HepG2 (cell line): ENCODE data around the gene ALS2CL. TPM values are rescaled to one million over a fixed set of nuclear protein-coding genes. Genes with fewer than 3 reads are reported as not detected.

Experiments
- ATAC-seq: fragments of 200-7000 bp; cut with Tn5 transposase; 3 replicates; pipeline ENCODE4 v1.9.1; 2020; ENCODE audit warnings: mild to moderate bottlenecking, moderate library complexity
- BruUV-seq: library from RNA; stranded (reverse); fragments of 400-500 nt; replicated peaks from 2 replicates; lab custom pipeline; 2021; lab: Mats Ljungman, UMichigan
- CTCF ChIA-PET: fragments of 300-600 bp; formaldehyde crosslinking; extraction: SDS; loops from one replicate; lab custom pipeline; 2021; ENCODE audit warnings: low total read pairs, inconsistent platforms, low intra/inter-chr PET ratio; lab: Yijun Ruan, JAX
- POLR2A ChIA-PET: fragments of 350-600 bp; sonication (Branson Sonifier 250); formaldehyde crosslinking; loops from one replicate; lab custom pipeline; 2020; ENCODE audit warnings: antibody characterized with exemption, inconsistent platforms; lab: Yijun Ruan, JAX
- DNase-seq: peaks from one replicate; pipeline ENCODE4 v3.0.0-alpha.2; 2015; ENCODE audit warnings: low spot score
- FAIRE-seq: peaks from 3 replicates; lab custom pipeline; 2011; peaks lifted over from hg19 to GRCh38; lab: Jason Lieb, UNC
- H2AFZ ChIP-seq: one replicate; pipeline ENCODE4 v1.6.1; 2011; ENCODE audit warnings: low read length, inconsistent platforms
- H3K27ac ChIP-seq: fragments of 300-600 bp; 3 replicates; pipeline ENCODE4 v1.8.0; 2011; ENCODE audit warnings: mixed run types, mild to moderate bottlenecking, mixed read lengths, low read length, inconsistent platforms; ENCODE audit not compliant: insufficient read depth; ENCODE audit errors: extremely low read length
- H3K27me3 ChIP-seq, 2 experiments: fragments of 200-600 bp in 1 of 2; 2 replicates in 1 of 2; 3 replicates in 1 of 2; pipeline versions ENCODE4 v1.6.0 to v1.8.0; 2011; ENCODE audit warnings: low read length in 2 of 2, mild to moderate bottlenecking in 2 of 2, moderate library complexity in 2 of 2, inconsistent platforms in 1 of 2; ENCODE audit not compliant: insufficient read depth in 2 of 2, control insufficient read depth in 1 of 2
- H3K36me3 ChIP-seq, 2 experiments: fragments of 200-600 bp in 1 of 2; replicated peaks in 1 of 2; 2 replicates in 1 of 2; 3 replicates in 1 of 2; pipeline versions ENCODE4 v1.5.1 to v1.8.0; 2011; ENCODE audit warnings: low read length in 2 of 2, inconsistent platforms in 1 of 2; ENCODE audit not compliant: insufficient read depth in 2 of 2, control insufficient read depth in 1 of 2
- H3K4me1 ChIP-seq: 2 replicates; pipeline ENCODE4 v1.5.1; 2012; ENCODE audit warnings: low read length, inconsistent platforms; ENCODE audit not compliant: insufficient read depth
- H3K4me2 ChIP-seq: 2 replicates; pipeline ENCODE4 v1.6.0; 2011; ENCODE audit warnings: low read depth, low read length, inconsistent platforms
- H3K4me3 ChIP-seq, 3 experiments: fragments of 200-600 bp in 1 of 3; sonication (generic), shearing (Covaris generic) in 1 of 3; replicated peaks in 1 of 3; 2 replicates each; pipeline ENCODE4 v1.5.1; 2011 to 2016; ENCODE audit warnings: low read length in 3 of 3, inconsistent platforms in 2 of 3, low read depth in 2 of 3, mild to moderate bottlenecking in 2 of 3, control low read depth in 1 of 3, mixed read lengths in 1 of 3; ENCODE audit not compliant: insufficient read depth in 1 of 3
- H3K79me2 ChIP-seq: one replicate; pipeline ENCODE4 v1.6.1; 2011; ENCODE audit warnings: low read length, inconsistent platforms; ENCODE audit not compliant: insufficient read depth
- H3K9ac ChIP-seq: 2 replicates; pipeline ENCODE4 v1.6.0; 2011; ENCODE audit warnings: mild to moderate bottlenecking, low read depth, low read length, inconsistent platforms; ENCODE audit not compliant: insufficient read depth
- H3K9me3 ChIP-seq: 2 replicates; pipeline ENCODE4 v1.5.1; 2012; ENCODE audit warnings: mild to moderate bottlenecking, low read length
- H4K20me1 ChIP-seq: 2 replicates; pipeline ENCODE4 v1.6.0; 2011; ENCODE audit warnings: inconsistent platforms, mild to moderate bottlenecking, low read length, moderate library complexity; ENCODE audit not compliant: insufficient read depth
- ATF6 ChIP-seq: sonication (generic); formaldehyde crosslinking; conservative IDR thresholded peaks from 2 replicates; pipeline ENCODE4 v1.4.0; 2020; ENCODE audit warnings: missing genetic modification reagents
- MLLT10 ChIP-seq: sonication (generic); formaldehyde crosslinking; IDR thresholded peaks from 2 replicates; pipeline ENCODE4 v1.4.0; 2020; ENCODE audit warnings: missing genetic modification reagents
- PCBP2 ChIP-seq: fragments of 200-400 bp; formaldehyde crosslinking; optimal IDR thresholded peaks from 2 replicates; pipeline ENCODE3; 2018; ENCODE audit warnings: low read length, low read depth; ENCODE audit not compliant: poor library complexity, severe bottlenecking
- RAD21 ChIP-seq: fragments of 450-650 bp; formaldehyde crosslinking; IDR thresholded peaks from 2 replicates; pipeline ENCODE4 v1.5.0; 2020; ENCODE audit warnings: mild to moderate bottlenecking
- STAG1 ChIP-seq: sonication (generic); formaldehyde crosslinking; IDR thresholded peaks from 2 replicates; pipeline ENCODE4 v1.4.0; 2020; ENCODE audit warnings: missing genetic modification reagents
- TAF15 ChIP-seq: fragments of 200-400 bp; formaldehyde crosslinking; IDR thresholded peaks from one replicate; pipeline ENCODE4 v1.6.1; 2018; ENCODE audit warnings: mild to moderate bottlenecking, low read depth, low read length; ENCODE audit not compliant: poor library complexity, severe bottlenecking
- TEAD2 ChIP-seq: sonication (generic); formaldehyde crosslinking; IDR thresholded peaks from 2 replicates; pipeline ENCODE4 v1.9.0; 2021; ENCODE audit warnings: missing genetic modification reagents
- ZNF260 ChIP-seq: sonication (generic); formaldehyde crosslinking; IDR thresholded peaks from 2 replicates; pipeline ENCODE4 v1.4.0; 2020; ENCODE audit warnings: missing genetic modification reagents, low read depth, mild to moderate bottlenecking, borderline replicate concordance
- ZNF569 ChIP-seq: sonication (generic); formaldehyde crosslinking; IDR thresholded peaks from 2 replicates; pipeline ENCODE4 v1.5.0; 2020; ENCODE audit warnings: mild to moderate bottlenecking, missing genetic modification reagents, moderate library complexity, borderline replicate concordance
- ZNF782 ChIP-seq: sonication (generic); formaldehyde crosslinking; IDR thresholded peaks from 2 replicates; pipeline ENCODE4 v1.4.0; 2020; ENCODE audit warnings: missing genetic modification reagents, mild to moderate bottlenecking, borderline replicate concordance
- WGBS: methylation state at CpG from one replicate; pipeline ENCODE4 v1.1.6; 2017; ENCODE audit warnings: low lambda C conversion rate; 5-methylcytosine and 5-hydroxymethylcytosine counted together
- in situ Hi-C: cut with HindIII; loops from 2 replicates; pipeline ENCODE4 v1.10.0; 2017; ENCODE audit warnings: low pct_unique_long_range_greater_than_20kb; ENCODE audit not compliant: extremely low pct_ligation_motif_present
- intact Hi-C: fragments of 100-400 bp; cut with micrococcal nuclease; formaldehyde crosslinking; loops from one replicate; pipeline ENCODE4 v1.10.0; 2022; ENCODE audit not compliant: unreplicated experiment
- polyA plus RNA-seq, 8 experiments: library from polyadenylated mRNA; depleted of rRNA in 3 of 8; stranded (reverse) in 7 of 8; unstranded in 1 of 8; fragments of >200 nt; fragmentation: Illumina TruSeq in 4 of 8; extraction: Trizol in 4 of 8; gene quantifications; 2 replicates each; pipeline versions ENCODE4 v1.2.1 to v1.2.3, GENCODE V29; 2011 to 2016; ENCODE audit warnings: low read depth in 4 of 8, missing spikeins in 1 of 8, mixed read lengths in 1 of 8; ENCODE audit not compliant: insufficient read depth in 1 of 8
- total RNA-seq, 5 experiments: library from RNA; depleted of rRNA; stranded (reverse); fragments of >200 nt; fragmentation: Illumina TruSeq; extraction: Trizol; gene quantifications; 2 replicates each; pipeline ENCODE4 v1.2.3, GENCODE V29; 2016; ENCODE audit warnings: low read depth in 1 of 5
- TF ChIP-seq, protein P1 (sequence below): sonication (generic); formaldehyde crosslinking; IDR thresholded peaks from 2 replicates; pipeline ENCODE4 v1.4.0; 2020; ENCODE audit warnings: missing genetic modification reagents
- TF ChIP-seq, protein P2 (sequence below), 2 experiments: sonication (generic) in 1 of 2; formaldehyde crosslinking in 1 of 2; IDR thresholded peaks; 2 replicates each; pipeline versions ENCODE4 v1.6.1 to v1.9.0; 2014 to 2022; ENCODE audit warnings: antibody characterized with exemption in 1 of 2, borderline replicate concordance in 1 of 2, inconsistent platforms in 1 of 2, low read depth in 1 of 2, missing genetic modification reagents in 1 of 2

The ALS2CL gene
- total and polyA plus RNA-seq, 2 of the 13 experiments (the other 11 are each of a cell fraction or from before 2014, with no cell fraction given), result not detected

- no peak for TF ChIP-seq ATF6
- TF ChIP-seq TAF15, result no peak
- TF ChIP-seq PCBP2, result peak; percentile 75
- TF ChIP-seq RAD21 (CRISPR knock-in tag), result peak; percentile 52
- TF ChIP-seq ZNF260 (CRISPR knock-in tag), result no peak
- TF ChIP-seq TEAD2, result no peak
These were observed 63.6 kb downstream of the ALS2CL start (continued) for GRCh38 chr3:46629551-46630517.

GRCh38 chr3:46628901-46629369, 64.5 kb downstream of the ALS2CL start:
- no peak overlapping the region for H3K4me3 ChIP-seq
- H4K20me1 ChIP-seq, result no peaks in the 10 kb centered on the region
- intact Hi-C loops, result no loop called here
- H3K79me2 ChIP-seq, result no peaks in the 10 kb centered on the region
- in situ Hi-C loops, result no loop called here
- peaks cover 7% of the 10 kb centered on the region for H3K4me1 ChIP-seq
- ChIA-PET CTCF (interaction anchor here (1.6 kb wide), 1 partner anchor 141 kb away, joined by 9 read pairs; no protein-coding TSS in a partner anchor), POLR2A (interaction anchor here (1.1 kb wide), 1 partner anchor 71 kb away, joined by 3 read pairs; no protein-coding TSS in a partner anchor)
- H3K36me3 ChIP-seq, result no peaks in the 10 kb centered on the region
- 55% methylated on average over 10 of the region's 10 CpGs for WGBS
- BruUV-seq, result no TSS peak
- DNase-seq (no peak), ATAC-seq (no peak; the same call in 2 of the 3 replicates), FAIRE-seq (no peak)
- no peak overlapping the region for H3K4me2 ChIP-seq
- H3K27ac ChIP-seq, result no peak overlapping the region
- H3K9me3 ChIP-seq, result no peaks in the 10 kb centered on the region
- no peak overlapping the region for H3K9ac ChIP-seq
- no peaks in the 10 kb centered on the region; a peak in 1 of 5 replicates for H3K27me3 ChIP-seq
- H2AFZ ChIP-seq, result no peak overlapping the region
- no peak for TF ChIP-seq ZNF782 (CRISPR knock-in tag)
- TF ChIP-seq ZNF569 (CRISPR knock-in tag), result no peak
- no peak for TF ChIP-seq STAG1 (CRISPR knock-in tag)
- TF ChIP-seq, protein P1, sequence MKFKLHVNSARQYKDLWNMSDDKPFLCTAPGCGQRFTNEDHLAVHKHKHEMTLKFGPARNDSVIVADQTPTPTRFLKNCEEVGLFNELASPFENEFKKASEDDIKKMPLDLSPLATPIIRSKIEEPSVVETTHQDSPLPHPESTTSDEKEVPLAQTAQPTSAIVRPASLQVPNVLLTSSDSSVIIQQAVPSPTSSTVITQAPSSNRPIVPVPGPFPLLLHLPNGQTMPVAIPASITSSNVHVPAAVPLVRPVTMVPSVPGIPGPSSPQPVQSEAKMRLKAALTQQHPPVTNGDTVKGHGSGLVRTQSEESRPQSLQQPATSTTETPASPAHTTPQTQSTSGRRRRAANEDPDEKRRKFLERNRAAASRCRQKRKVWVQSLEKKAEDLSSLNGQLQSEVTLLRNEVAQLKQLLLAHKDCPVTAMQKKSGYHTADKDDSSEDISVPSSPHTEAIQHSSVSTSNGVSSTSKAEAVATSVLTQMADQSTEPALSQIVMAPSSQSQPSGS (CRISPR knock-in tag), result no peak
- TF ChIP-seq, protein P2, sequence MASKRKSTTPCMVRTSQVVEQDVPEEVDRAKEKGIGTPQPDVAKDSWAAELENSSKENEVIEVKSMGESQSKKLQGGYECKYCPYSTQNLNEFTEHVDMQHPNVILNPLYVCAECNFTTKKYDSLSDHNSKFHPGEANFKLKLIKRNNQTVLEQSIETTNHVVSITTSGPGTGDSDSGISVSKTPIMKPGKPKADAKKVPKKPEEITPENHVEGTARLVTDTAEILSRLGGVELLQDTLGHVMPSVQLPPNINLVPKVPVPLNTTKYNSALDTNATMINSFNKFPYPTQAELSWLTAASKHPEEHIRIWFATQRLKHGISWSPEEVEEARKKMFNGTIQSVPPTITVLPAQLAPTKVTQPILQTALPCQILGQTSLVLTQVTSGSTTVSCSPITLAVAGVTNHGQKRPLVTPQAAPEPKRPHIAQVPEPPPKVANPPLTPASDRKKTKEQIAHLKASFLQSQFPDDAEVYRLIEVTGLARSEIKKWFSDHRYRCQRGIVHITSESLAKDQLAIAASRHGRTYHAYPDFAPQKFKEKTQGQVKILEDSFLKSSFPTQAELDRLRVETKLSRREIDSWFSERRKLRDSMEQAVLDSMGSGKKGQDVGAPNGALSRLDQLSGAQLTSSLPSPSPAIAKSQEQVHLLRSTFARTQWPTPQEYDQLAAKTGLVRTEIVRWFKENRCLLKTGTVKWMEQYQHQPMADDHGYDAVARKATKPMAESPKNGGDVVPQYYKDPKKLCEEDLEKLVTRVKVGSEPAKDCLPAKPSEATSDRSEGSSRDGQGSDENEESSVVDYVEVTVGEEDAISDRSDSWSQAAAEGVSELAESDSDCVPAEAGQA (IDR thresholded peaks at IDR 0.05; ENCODE audit: low read depth), result no peak
- TF ChIP-seq, protein P2 (CRISPR knock-in tag; IDR thresholded peaks at IDR 0.05; ENCODE audit: borderline replicate concordance), result no peak
- TF ChIP-seq MLLT10 (CRISPR knock-in tag), result no peak
